Esophagus squamous epithelium (tissue), 4 donors: Measurements from ENCODE around the gene TTC9C.
"Not testable (repeated sequence)": the region's sequence is repeated elsewhere in the genome, so short reads cannot be mapped to it uniquely, and the experiment has no call there.

ENCODE experiments used
- CTCF ChIP-seq, 6 experiments: fragments of 450-650 bp in 4 of 6; fragments of 200-600 bp in 2 of 6; sonication (generic) in 2 of 6; IDR thresholded peaks; one replicate each; pipeline ENCODE4 v1.5.1; 2016 to 2019; ENCODE audit warnings: antibody characterized with exemption in 6 of 6, mild to moderate bottlenecking in 4 of 6, moderate library complexity in 4 of 6
- POLR2A ChIP-seq, 4 donors: fragments of 450-650 bp; IDR thresholded peaks; one replicate each; pipeline ENCODE4 v1.6.1; 2017; ENCODE audit warnings: antibody characterized with exemption in 4 of 4, mild to moderate bottlenecking in 4 of 4, moderate library complexity in 3 of 4

- TF ChIP-seq CTCF, POLR2A (IDR thresholded peaks at IDR 0.05): not testable (repeated sequence)
Observed at GRCh38 chr11:62749931-62750330, 21.6 kb downstream of the TTC9C start.
